GM18868 (cell line): ENCODE data around the gene CFAP119.
"Not testable (repeated sequence)": the region's sequence is repeated elsewhere in the genome, so short reads cannot be mapped to it uniquely, and the experiment has no call there.

Source experiments
- ATAC-seq: cut with Tn5 transposase; IDR thresholded peaks from one replicate; pipeline ENCODE4 v1.9.1; 2021; ENCODE audit warnings: mild to moderate bottlenecking, moderate library complexity; ENCODE audit not compliant: unreplicated experiment

CFAP119 gene

GRCh38 chr16:30761928-30762902 is at the start of gene CFAP119, which contains the start of gene RNF40:
CFAP119 (minus strand) TSS chr16:30762062; CDS start chr16:30761748, 314 bp downstream.
RNF40 (plus strand) TSS chr16:30762322; CDS start chr16:30762546, 224 bp downstream.
- ATAC-seq, result peak; percentile 91

DNA sequence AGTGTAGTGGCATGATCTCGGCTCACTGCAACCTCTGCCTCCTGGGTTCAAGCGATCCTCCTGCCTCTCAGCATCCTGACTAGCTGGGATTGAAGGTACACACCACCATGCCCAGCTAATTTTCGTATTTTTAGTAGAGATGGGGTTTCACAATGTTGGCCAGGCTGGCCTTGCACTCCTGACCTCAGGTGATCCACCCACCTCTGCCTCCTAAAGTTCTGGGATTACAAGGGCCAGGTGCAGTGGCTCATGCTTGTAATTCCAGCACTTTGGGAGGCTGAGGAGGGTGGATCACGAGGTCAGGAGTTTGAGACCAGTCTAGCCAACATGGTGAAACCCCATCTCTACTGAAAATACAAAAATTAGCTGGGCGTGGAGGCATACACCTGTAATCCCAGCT is 47.8 kb upstream of the CFAP119 start:
- not testable (repeated sequence) for ATAC-seq

- ATAC-seq, result not testable (repeated sequence)
Observed at GRCh38 chr16:30808890-30809426, 47.1 kb upstream of the CFAP119 start.

GRCh38 chr16:30808146-30808545 is 46.3 kb upstream of the CFAP119 start:
- no peak for ATAC-seq

DNA sequence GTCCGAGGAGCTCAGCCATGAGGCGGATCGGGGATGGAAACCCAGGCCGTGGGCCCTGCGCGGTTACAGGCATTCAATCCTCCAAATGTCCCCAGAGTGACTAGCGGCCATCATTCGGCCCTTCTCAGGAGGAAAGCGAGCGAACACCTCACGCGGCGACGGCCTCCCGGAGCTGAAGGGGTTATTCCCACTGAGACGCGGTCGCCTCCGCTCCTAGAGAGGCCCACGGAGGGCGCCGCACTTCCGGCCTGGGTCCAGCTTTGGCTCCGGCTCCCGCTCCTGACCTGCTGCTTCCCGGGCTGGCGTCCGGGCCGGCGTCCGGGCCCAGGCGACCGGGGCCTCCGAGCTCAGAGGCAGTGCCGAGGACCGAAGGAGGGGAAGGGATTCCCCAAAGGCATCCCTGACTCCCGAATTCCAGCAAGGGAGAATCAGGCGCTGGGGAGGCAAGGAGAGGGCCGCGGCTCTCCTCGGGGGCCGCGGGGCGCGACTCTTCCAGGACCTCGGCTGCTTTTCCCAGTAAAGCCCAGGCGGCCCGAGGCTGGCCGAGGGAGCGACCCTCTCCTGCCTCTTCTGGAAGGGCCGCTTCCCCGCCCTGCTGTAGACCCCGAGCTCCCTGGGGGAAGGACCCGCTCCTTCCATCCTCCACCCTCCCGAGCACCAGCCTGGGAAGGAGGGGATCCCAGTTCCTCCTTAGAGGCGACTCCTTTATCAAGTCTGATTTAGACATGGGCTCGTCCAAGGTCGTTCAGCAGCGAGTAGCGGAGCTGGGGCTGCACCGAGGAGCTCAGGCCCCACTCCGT is 43.7 kb upstream of the CFAP119 start:
- no peak for ATAC-seq

- ATAC-seq, result no peak
Observed at GRCh38 chr16:30805056-30805369, 43.2 kb upstream of the CFAP119 start.

GRCh38 chr16:30802936-30803335 is 41.1 kb upstream of the CFAP119 start:
- ATAC-seq, result no peak

GRCh38 chr16:30797670-30798309 is 35.9 kb upstream of the CFAP119 start:
- ATAC-seq, result no peak

DNA sequence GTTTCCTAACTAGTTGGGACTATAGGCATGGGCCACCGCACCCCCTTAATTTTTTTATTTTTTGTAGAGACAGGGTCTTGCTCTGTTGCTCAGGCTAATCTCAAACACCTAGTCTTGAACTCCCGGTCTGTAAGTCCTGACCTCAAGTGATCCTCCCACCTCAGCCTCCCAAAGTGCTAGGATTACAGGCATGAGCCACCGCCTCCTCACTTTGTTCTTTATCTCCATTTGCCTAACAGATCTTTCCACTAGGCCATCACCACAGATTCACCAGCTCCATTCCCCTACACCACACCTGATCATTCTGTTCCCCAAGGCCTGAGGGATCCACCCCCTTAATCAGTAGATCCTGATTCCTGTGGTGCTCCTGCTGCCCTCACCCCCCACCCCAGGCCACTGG is 32.8 kb upstream of the CFAP119 start:
- no peak for ATAC-seq

DNA sequence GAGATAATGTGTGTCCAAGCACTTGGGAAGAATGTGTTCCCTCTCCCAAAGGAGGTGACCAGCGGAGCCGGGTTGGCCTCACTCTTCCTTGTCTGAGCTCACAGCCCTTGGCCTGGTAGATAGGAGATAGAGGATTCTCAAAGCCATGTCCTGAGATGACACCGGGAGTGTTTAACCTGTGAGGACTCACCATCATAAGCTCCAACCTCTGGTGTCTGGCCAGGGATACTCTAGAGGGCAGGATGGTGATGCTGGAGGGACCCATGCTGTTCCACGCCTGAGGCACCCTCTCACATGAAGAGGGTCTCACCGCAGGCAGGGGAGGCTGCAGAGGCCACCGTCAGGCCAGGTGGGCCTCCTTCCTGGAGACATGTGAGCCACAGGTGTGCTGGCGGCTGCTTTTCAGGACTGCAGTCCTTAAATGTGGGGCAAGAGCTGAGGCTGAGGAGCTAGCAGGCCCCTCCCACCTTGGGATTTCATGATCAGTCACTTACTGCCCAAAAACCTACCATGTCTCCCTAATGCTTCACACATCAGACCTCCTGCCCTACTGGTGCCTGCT is 31.7 kb upstream of the CFAP119 start:
- no peak for ATAC-seq

DNA sequence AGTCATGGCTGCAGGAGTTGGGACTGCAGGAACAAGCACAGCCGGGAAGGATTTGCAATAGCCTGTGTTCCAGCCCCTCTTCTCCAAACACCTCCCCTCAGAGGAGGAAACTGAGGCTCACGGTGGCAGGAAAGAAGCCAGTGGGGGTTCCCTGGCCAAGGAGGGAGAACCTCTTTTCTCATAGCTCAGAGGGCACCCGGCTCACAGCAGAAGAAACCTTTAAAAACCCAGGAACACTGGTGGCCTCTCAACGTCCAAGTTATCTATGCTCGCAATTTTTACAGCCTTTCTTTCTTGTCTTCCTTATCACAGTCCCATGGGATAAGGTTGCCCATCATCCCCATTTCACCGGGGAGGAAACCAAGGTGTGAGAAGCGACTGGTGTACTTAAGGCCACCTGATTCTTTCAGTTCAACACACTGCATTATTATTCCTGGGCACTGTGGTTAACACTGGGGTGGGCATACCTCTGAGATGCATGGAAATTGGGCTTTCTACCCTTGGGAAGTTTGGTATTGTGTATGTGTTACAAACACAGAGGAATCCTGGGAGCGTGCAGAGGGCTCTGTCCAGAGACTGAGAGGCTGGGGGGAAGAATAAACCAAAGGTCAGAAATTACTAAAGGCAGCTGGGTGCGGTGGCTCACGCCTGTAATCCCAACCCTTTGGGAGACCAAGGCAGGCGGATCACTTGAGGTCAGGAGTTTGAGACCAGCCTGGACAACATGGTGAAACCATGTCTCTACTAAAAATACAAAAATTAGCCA is 25.9 kb upstream of the CFAP119 start:
- no peak for ATAC-seq

DNA sequence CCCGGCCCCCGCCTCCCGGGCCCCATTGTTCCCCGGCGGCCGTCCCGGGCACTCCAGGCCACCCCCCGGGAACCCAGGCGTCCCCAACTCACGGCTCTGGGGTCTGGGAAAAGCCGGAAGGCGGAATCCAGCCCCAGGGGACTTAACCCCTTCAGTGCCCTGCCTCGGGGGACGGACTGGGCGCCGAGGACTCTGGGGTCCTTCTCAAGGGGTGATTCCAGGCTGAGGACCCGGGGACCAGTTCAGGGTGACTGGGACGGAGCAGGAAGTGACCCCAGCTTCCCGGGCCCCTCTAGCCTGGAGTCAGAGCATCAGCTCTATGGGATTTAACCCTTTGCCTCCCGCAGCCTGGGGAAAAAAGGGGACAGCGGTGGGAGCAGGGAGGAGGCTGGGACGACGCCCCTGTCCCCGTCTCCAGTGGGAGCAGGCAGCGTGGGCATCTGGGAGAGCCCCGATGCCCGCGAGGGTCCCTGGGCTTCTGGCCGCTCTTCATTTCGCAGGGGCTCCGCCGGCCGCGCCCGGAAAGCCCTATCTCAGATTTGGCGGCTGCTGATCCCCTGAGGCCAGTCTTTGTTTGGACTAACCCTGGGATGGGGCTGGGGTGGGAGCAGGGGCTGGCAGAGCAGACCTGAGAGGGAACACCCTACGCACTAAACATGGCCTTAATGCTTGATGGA is 25.2 kb upstream of the CFAP119 start, which contains the start of gene ZNF629:
Gene ZNF629, minus strand, starts transcription at position 270 of the 677 bp plus-strand sequence. CDS start 2,723 bp downstream, outside the sequence.
- no peak for ATAC-seq

- ATAC-seq, result no peak
Observed at GRCh38 chr16:30786115-30786935, 24.5 kb upstream of the CFAP119 start.

- ATAC-seq, result no peak
Observed at GRCh38 chr16:30785126-30786106, 23.6 kb upstream of the CFAP119 start.

GRCh38 chr16:30784215-30784614 is 22.4 kb upstream of the CFAP119 start:
- no peak for ATAC-seq

DNA sequence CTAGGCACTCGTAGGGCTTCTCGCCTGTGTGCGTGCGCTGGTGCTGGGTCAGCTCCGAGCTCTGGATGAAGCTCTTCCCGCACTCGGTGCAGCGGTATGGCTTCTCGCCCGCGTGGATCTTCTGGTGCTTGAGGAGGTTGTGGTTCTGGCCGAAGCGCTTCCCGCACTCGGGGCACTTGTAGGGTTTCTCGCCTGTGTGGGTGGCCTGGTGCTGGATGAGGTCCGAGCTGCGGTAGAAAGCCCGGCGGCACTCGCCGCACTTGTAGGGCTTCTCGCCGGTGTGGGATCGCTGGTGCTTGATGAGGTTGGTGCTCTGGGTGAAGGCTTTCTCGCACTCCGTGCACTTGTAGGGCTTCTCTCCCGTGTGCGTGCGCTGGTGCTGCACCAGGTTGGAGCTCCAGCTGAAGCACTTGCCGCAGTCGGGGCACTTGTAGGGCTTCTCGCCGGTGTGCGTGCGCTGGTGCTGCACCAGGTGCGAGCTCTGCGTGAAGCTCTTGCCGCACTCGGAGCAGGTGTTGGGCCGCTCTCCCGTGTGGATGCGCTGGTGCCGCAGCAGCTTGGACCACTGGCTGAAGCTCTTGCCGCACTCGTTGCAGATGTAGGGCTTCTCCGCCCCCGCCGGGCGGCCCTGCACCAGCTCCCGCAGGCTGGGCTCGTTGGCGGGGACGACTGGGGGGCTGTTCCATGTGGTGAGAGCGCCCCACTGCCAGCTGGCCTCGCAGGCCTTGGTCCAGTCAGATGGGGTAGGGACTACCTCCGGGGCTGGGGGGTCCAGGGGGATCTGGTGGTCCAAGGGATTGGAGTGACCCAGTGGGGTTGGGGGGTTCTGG is 21.6 kb upstream of the CFAP119 start:
- no peak for ATAC-seq
